ENCODE data around the gene GAPDH. TPM values are rescaled to one million over a fixed set of nuclear protein-coding genes. Genes with fewer than 3 reads are reported as not detected.

The GAPDH gene
- total RNA-seq, 1 donor from 2014 or later: 4,161 TPM

DNA sequence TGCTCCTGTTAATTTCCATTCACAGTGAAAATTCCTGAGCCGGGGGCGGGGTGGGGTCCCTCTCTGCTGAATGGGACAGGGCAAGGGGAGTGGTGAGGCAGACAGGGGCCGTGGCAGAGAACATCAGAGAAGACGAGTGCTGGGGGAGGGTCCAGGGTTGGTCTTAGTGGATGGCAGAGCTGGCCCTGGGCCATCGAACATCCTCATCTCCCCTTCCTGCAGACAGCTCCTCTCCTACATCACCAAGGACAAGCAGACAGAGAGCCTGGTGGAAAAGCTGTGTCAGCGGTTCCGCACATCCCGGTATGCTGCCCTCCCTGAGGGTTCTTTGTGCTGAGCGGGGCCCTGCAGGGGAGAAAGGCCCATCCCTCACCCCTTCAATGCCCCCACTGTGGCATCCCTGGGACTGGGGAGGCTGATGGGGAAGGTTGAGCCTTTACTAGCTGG, 5.0 kb upstream of the GAPDH start:
- intact Hi-C loops (cut with micrococcal nuclease): no loop called here
- H3K27me3 ChIP-seq (ENCODE audit: low read depth): no peaks in the 10 kb centered on the region
- no peak overlapping the region for H3K4me3 ChIP-seq
- TF ChIP-seq, protein P1, sequence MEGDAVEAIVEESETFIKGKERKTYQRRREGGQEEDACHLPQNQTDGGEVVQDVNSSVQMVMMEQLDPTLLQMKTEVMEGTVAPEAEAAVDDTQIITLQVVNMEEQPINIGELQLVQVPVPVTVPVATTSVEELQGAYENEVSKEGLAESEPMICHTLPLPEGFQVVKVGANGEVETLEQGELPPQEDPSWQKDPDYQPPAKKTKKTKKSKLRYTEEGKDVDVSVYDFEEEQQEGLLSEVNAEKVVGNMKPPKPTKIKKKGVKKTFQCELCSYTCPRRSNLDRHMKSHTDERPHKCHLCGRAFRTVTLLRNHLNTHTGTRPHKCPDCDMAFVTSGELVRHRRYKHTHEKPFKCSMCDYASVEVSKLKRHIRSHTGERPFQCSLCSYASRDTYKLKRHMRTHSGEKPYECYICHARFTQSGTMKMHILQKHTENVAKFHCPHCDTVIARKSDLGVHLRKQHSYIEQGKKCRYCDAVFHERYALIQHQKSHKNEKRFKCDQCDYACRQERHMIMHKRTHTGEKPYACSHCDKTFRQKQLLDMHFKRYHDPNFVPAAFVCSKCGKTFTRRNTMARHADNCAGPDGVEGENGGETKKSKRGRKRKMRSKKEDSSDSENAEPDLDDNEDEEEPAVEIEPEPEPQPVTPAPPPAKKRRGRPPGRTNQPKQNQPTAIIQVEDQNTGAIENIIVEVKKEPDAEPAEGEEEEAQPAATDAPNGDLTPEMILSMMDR (IDR thresholded peaks at IDR 0.05; ENCODE audit: borderline replicate concordance): no peak
- H3K36me3 ChIP-seq: peaks cover 73% of the 10 kb centered on the region
- DNase-seq: no peak
- H3K27ac ChIP-seq (replicated peaks): no peak overlapping the region
- H3K9me3 ChIP-seq (replicated peaks): no peaks in the 10 kb centered on the region
- peaks cover 29% of the 10 kb centered on the region for H3K4me1 ChIP-seq

DNA sequence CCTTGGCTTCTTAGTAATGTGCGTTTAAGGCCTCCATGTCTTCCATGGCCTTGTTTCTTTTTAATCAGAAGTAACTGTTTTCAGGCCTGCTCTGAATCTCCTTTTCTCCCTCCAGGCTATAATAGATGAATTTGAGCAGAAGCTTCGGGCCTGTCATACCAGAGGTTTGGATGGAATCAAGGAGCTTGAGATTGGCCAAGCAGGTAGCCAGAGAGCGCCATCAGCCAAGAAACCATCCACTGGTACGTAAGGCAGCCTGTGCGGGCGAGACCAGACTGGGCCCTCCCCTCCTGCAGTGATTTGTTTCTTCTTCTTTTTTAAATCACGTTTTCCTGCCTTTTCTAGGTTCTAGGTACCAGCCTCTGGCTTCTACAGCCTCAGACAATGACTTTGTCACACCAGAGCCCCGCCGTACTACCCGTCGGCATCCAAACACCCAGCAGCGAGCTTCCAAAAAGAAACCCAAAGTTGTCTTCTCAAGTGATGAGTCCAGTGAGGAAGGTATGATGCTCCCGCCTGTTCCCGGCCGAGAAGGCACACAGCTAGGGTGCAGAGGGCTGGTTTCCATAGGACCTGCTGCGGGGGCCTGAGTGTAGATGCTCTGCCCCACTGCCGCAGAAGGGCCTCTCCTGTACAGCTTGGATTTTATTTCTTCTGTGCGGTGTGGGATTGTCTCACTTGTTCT, 3.6 kb upstream of the GAPDH start:
- Histone ChIP-seq H3K4me3 (no peak overlapping the region), H3K27me3 (ENCODE audit: low read depth) (no peaks in the 10 kb centered on the region), H3K27ac (replicated peaks) (no peak overlapping the region), H3K36me3 (peaks cover 65% of the 10 kb centered on the region), H3K4me1 (peaks cover 43% of the 10 kb centered on the region), H3K9me3 (replicated peaks) (no peaks in the 10 kb centered on the region)
- intact Hi-C loops (cut with micrococcal nuclease): no loop called here
- no peak for DNase-seq
- TF ChIP-seq, protein P1 (IDR thresholded peaks at IDR 0.05; ENCODE audit: borderline replicate concordance): no peak

DNA sequence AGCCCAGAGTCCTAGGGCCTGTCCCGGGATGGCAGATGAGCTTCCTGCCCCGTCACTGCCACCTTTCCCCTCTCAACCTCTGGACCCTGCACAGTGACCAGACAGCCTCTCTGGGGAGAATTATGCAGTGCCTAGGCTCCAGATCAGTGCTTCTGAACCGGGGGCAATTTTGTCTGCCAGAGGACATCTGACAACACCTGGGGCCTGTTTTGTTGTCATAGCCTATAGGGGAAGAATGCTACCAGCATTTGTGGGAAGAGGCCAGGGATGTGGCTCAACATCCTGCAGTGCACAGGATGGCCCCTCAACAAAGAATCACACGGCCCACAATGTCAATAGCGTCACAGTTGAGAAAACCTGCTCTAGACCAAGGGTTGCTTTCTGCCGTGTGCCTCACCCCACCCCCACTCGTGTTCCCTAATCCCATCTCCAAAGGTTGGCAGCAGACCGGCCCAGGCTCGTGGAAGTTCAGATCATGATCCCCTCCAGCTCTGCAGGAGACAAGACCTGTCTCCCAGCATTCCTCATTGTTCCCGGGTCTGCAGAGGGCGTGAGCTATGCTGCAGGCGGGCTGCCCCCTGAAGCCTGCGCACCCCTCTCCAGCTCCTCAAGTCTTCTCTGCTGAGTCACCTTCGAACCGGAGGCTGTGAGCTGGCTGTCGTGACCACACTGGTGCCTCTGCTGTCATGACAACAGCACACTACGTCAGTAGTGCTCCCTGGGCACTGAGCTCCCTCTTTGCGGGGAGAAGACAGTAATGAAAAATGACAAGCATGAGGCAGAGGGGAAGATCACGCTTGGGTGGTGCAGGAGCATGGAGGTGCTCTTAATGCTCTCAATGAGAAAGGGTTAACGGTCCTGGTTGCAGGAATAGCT, 2.0 kb upstream of the GAPDH start:
- intact Hi-C loops (cut with micrococcal nuclease): no loop called here
- peak overlapping the region; percentile 97 for H3K27ac ChIP-seq (replicated peaks)
- H3K27me3 ChIP-seq (ENCODE audit: low read depth): no peaks in the 10 kb centered on the region
- no peaks in the 10 kb centered on the region for H3K9me3 ChIP-seq (replicated peaks)
- peak overlapping the region; percentile 99 for H3K4me3 ChIP-seq
- TF ChIP-seq, protein P1 (IDR thresholded peaks at IDR 0.05; ENCODE audit: borderline replicate concordance): no peak
- H3K4me1 ChIP-seq: peaks cover 59% of the 10 kb centered on the region
- H3K36me3 ChIP-seq: peaks cover 65% of the 10 kb centered on the region
- no peak for DNase-seq

DNA sequence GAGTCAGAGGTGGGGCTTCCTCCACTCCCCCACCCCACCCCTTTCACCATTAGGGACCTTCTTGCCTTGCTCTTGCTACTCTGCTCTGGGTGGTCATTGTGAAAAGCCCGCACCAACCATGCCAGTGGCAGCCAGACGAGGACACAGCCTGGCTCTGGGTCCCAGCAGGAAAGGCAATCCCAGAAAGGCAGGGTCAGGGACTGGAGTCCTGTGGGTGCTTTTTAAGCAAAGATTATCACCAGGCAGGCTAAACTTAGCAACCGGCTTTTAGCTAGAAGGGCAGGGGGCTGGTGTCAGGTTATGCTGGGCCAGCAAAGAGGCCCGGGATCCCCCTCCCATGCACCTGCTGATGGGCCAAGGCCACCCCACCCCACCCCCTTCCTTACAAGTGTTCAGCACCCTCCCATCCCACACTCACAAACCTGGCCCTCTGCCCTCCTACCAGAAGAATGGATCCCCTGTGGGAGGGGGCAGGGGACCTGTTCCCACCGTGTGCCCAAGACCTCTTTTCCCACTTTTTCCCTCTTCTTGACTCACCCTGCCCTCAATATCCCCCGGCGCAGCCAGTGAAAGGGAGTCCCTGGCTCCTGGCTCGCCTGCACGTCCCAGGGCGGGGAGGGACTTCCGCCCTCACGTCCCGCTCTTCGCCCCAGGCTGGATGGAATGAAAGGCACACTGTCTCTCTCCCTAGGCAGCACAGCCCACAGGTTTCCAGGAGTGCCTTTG, 1.2 kb upstream of the GAPDH start:
- peaks cover 65% of the 10 kb centered on the region for H3K36me3 ChIP-seq
- intact Hi-C loops (cut with micrococcal nuclease): no loop called here

DNA sequence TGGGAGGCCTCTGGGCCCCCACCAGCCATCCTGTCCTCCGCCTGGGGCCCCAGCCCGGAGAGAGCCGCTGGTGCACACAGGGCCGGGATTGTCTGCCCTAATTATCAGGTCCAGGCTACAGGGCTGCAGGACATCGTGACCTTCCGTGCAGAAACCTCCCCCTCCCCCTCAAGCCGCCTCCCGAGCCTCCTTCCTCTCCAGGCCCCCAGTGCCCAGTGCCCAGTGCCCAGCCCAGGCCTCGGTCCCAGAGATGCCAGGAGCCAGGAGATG, 729 bp upstream of the GAPDH start:
- Histone ChIP-seq H3K4me1 (peaks cover 72% of the 10 kb centered on the region), H3K36me3 (peaks cover 65% of the 10 kb centered on the region), H3K4me3 (peak overlapping the region; percentile 99), H3K27ac (replicated peaks) (peak overlapping the region; percentile 97), H3K27me3 (ENCODE audit: low read depth) (no peaks in the 10 kb centered on the region), H3K9me3 (replicated peaks) (no peaks in the 10 kb centered on the region)
- DNase-seq: no peak
- TF ChIP-seq, protein P1 (IDR thresholded peaks at IDR 0.05; ENCODE audit: borderline replicate concordance): no peak
- intact Hi-C loops (cut with micrococcal nuclease): no loop called here

More for the DNA sequence above, 1.2 kb upstream of the GAPDH start:
- Histone ChIP-seq H3K27ac (replicated peaks) (peak overlapping the region; percentile 97), H3K9me3 (replicated peaks) (no peaks in the 10 kb centered on the region), H3K4me3 (peak overlapping the region; percentile 99), H3K27me3 (ENCODE audit: low read depth) (no peaks in the 10 kb centered on the region), H3K4me1 (peaks cover 67% of the 10 kb centered on the region)
- DNase-seq: peak; percentile 80
- TF ChIP-seq, protein P1 (IDR thresholded peaks at IDR 0.05; ENCODE audit: borderline replicate concordance): no peak

Data from left ventricle myocardium inferior (tissue), 1 donor.